HG03565 (cell line): ENCODE measurements around the gene IL1RL1.

Source experiments
- ATAC-seq: cut with Tn5 transposase; IDR thresholded peaks from one replicate; pipeline ENCODE4 v1.9.1; 2021; ENCODE audit warnings: mild to moderate bottlenecking, moderate library complexity; ENCODE audit not compliant: unreplicated experiment

IL1RL1 gene

GRCh38 chr2:102310964-102311640 lies at the start of gene IL1RL1:
TSS of gene IL1RL1 (plus strand) at chr2:102311563. CDS start at chr2:102338265, 26,702 bp downstream.
- ATAC-seq: no peak

DNA sequence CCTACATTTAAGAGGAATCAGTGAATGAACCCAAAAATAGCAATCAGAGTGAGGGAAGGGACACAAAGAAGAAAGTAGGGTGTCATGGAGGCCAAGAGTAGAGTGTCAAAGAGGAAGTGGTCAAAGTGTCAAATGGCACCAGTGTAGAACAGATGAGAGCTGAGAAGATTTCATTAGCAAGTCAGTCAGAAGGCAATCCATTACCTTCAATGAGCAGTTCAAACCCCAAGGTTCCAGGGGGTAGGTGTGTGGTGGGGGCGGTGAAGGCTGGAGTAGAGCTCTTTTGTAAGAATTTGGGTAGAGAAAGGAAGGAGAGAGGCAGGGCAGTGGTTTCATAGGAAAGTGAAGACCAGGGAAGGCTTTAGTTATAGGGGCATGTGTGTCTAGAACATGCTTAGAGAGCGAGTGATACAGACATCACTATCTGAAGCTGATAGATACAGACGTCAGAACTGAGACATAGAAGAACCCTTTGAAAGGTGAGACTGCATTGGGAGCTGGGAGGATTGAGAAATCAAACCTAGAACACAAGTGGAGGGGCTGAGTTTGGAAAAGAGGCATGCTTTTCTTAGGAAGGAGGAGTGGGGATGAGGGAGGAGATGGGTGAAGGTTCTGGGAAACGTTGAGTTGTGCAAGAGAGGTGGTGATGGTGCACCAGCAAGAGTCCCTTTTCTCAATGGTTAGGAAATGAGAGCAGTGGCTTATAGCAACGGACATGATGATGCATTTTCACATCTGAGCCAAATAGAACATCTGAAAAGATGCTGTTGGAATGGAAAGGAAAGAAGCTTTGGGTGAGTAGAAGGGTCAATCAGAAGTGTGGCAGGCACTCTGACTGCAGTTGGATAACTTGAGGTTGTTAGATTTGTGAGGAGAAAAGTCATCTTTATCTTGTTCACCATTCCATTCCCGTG lies 48.9 kb upstream of the IL1RL1 start:
- ATAC-seq: no peak

GRCh38 chr2:102264952-102265351 lies 46.4 kb upstream of the IL1RL1 start:
- no peak for ATAC-seq

DNA sequence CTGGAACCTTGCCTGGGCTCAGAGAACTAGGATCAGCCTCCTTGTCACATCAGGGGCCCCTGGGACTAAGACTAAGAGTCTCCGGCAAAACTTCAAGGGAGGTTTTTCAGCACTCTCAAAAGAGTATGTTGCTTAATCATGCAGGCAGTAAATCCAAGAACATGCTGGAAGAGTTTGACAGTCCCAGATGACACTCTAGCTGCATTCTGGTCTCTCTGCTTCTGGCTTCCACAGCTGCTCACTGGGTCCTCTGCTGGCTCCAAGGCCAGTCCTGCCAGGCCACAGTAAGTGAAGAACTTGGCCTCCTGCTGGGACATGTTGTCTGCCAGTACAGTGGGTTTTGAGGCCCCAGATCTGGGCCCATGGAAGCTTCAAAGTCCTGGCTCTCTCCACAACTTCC lies 45.2 kb upstream of the IL1RL1 start:
- ATAC-seq: no peak

GRCh38 chr2:102267774-102268173 lies 43.6 kb upstream of the IL1RL1 start:
- ATAC-seq: no peak

DNA sequence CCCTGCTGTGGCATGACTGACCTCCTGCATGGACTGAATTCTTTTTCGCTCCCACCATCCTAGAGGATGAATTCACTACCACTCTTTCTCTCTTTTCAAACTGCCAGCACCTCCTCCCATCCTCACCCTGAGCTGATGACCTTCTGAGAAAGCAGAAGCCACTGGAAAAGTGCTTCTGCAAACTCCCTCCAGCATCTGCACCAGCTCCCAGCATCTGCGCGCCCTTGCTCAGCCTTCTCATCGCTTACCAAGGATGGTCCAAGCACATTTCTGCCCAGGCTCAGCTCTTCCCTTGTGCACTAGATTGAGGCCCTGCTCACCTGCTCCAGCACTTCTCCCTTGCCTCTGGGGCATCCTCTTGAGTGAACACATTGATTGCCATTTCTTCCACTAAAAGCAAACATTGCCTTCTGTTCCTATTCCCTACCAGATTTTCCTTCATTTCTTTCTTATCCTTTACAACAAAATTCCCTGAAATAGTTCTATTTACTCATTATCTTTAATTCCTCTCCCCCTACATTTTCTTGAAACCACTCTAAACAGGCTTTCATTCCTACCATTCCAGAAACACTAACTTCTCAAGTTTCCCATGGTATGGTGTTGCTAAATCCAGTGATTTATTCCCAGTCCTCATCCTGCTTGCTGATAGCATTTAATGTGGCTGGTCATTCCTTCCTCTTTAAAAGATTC lies 42.7 kb upstream of the IL1RL1 start:
- no peak for ATAC-seq

- ATAC-seq: no peak
These were observed 42.2 kb upstream of the IL1RL1 start for GRCh38 chr2:102269200-102269524.

DNA sequence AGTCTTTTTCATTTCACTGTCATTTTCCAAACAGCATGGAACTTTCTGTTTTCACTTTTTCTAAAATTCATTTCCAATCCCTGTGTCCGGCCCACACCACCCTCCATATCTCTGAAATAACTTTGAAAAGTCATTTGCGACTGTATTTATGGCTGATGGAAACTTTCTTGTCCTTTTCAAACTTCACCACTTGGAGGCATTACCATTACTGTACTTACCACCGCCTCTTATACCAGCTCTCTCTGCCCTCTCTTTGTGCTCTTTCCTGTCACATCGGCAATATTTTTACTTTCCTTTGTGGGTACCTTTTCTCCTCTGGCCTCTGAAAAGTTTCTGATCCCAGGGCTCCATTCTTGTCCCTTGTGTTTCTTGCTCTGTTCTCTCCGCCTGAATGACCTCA lies 39.5 kb upstream of the IL1RL1 start:
- no peak for ATAC-seq

DNA sequence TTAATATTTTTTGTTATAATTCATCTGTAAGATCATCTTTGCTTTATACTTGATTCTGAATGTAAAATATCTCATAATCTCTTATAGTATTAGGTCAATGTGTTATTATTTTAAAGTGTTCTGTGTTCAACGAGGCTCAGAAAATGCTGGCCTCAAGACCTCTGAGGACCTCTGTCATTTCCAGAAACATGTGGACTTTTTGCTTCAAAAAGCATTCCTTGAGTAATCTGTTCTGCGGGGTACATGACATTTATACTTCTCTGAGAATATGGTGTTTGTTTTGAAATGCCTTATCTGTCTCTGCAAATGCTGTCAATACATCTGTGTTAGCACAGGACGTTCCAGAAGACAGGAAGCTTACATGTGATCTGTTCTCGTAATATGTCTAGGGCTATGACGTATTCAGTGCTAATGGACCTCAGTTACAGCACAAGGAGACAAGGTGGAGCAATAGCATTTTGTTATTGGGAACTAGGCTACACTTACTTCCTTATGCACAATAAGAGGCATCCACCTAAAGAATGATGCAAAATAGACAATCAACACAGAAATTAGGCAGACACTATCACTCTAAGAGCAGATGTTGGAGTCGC lies 37.6 kb upstream of the IL1RL1 start:
- no peak for ATAC-seq

- ATAC-seq: no peak
These were observed 34.7 kb upstream of the IL1RL1 start for GRCh38 chr2:102276549-102277201.

DNA sequence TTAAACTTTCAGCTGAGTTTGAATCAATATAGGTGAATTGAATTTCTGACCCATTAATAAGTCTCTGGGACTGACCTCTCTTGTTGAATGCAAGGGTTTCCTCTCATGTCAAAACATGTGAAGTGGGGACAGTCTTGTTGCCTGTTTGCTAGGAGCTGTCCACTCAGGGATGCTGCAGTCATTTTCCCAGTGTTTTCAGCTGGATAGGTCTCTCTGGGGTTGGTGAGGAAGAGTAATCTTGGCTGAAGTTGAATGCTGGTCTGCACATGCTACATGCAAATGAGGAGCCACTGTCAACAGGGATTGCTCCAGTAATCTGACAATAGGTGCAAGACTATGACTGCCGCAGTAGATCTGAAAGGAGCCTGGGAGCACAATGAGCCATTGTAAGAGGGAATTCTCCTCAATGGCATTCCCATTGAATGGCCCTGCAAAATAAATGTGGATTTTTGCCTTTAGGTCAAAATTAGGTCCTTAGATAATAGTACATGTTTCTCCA lies 34.1 kb upstream of the IL1RL1 start:
- no peak for ATAC-seq

- no peak for ATAC-seq
These were observed 32.5 kb upstream of the IL1RL1 start for GRCh38 chr2:102278720-102279390.

DNA sequence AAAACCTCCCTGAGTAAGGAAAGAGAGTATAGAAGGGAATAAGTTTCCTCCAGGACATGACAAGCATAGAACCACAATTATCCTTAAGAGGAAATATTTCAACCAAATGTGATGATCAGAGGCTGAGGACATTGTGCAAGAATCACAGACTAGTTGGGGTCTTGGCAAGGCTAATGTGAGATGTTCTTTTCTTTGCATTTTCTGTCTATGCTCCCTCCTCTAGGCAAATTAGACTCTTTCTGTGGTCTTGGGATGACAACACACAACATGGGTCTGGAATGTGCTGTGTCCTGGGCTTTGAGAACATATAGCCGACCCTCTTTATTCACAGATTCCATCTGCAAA lies 32.0 kb upstream of the IL1RL1 start:
- ATAC-seq: no peak

DNA sequence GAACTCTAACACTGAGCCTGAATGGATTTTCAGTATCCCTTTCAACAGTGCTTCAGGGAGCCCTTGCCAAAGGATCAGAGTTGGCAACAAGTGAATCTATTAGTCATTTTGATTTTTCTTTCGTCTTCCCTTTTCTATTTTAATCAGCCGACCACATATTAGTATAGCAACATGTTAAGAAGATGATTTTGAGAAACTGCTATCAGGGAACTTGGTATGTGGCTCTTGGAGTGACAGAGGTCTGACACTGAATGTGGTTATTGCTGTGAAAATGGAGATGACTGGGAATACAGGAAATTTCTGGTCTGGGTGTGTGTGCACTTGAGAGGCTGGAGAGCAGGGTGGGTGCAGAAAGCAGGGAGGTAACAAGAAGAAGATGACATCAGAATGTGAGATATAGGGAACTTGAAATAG lies 28.7 kb upstream of the IL1RL1 start:
- no peak for ATAC-seq

DNA sequence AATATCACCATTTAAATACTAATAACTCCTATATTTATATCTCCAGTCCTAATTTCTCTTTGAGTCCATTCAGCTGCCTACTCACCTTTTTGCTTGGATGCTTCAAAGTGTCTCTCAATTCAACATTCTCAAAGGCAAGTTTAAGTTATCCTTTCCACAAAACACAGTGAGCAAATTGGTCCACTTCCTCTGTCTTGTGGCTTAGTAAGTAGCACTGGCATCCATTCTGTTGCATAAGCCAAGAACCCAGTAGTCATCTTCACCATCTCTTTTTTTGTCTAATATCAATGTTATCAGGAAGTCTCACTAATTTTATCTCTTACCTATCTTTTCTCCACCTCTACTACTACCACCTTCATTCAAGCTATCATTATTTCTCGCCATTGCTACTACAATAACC lies 27.4 kb upstream of the IL1RL1 start:
- ATAC-seq: no peak

GRCh38 chr2:102284611-102285010 lies 26.8 kb upstream of the IL1RL1 start:
- no peak for ATAC-seq

- ATAC-seq: no peak
These were observed 26.0 kb upstream of the IL1RL1 start for GRCh38 chr2:102285368-102285767.

DNA sequence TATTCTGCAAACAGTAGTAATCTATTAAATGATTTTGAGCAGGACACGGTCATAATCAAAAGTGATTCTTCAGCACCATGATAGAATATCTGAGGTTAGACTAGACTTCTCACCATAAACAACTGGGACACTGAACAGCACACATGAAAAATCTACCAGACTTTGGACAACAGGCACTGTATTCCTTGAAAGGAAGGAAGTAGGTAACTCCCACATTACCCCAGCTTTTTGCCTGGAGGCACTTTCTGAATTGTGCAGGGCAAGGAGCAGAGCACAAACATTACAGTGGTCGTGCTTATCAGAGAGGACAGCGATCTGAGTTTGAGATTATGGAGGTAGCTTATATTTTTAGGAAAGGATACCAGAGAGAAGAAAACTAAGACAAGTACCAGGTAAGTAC lies 25.3 kb upstream of the IL1RL1 start:
- no peak for ATAC-seq

GRCh38 chr2:102289129-102289528 lies 22.2 kb upstream of the IL1RL1 start:
- ATAC-seq: no peak

DNA sequence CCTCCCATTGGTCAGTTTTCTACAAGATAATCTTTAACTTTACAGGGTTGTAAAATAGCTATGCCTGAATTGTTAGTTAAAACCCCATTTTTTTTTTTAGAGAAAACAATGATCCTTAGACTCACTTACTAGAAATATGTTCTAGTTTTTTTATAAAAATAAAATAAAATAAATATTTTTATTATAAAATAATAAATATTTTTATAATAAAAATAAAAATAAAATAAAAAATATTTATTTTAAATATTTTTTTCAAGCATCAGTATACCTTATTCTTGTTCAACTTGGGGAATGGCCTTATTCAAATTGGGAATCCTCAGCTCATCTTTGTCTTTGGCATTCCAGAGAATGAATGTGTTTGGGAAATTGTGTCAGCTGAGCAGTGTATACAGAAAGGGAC lies 20.8 kb upstream of the IL1RL1 start:
- ATAC-seq: no peak
